Activated CD8-positive, alpha-beta memory T cell treated with anti-CD3 and anti-CD28 coated beads, Interleukin-2, amount 10 ng/mL, durations not matched to agents 7 days and 5 days (primary cell): ENCODE data around the gene SDR42E2. TPM values are rescaled to one million over a fixed set of nuclear protein-coding genes. Genes with fewer than 3 reads are reported as not detected.
"Not testable (repeated sequence)": the region's sequence is repeated elsewhere in the genome, so short reads cannot be mapped to it uniquely, and the experiment has no call there.

Experiments used
- ATAC-seq: fragments of 150-1000 bp; cut with Tn5 transposase; one replicate; pipeline ENCODE4 v1.10.0; 2021; ENCODE audit warnings: moderate library complexity
- CTCF ChIA-PET: fragments of 350-600 bp; sonication (Branson Sonifier 250); formaldehyde crosslinking; loops from one replicate; lab custom pipeline; 2021; ENCODE audit warnings: antibody characterized with exemption; lab: Charles Lee
- DNase-seq: peaks from one replicate; pipeline ENCODE4 v3.0.0-alpha.2; 2020
- H3K27ac Mint-ChIP-seq: one replicate; pipeline ENCODE4 v1.8.0; 2021; ENCODE audit warnings: mild to moderate bottlenecking, mixed read lengths
- H3K27me3 Mint-ChIP-seq: one replicate; pipeline ENCODE4 v1.8.0; 2021; ENCODE audit warnings: mixed read lengths
- H3K36me3 Mint-ChIP-seq: one replicate; pipeline ENCODE4 v1.8.0; 2021; ENCODE audit warnings: mild to moderate bottlenecking, mixed read lengths
- H3K4me1 Mint-ChIP-seq: one replicate; pipeline ENCODE4 v1.8.0; 2021; ENCODE audit warnings: mixed read lengths
- H3K4me3 Mint-ChIP-seq: one replicate; pipeline ENCODE4 v1.8.0; 2021; ENCODE audit warnings: mild to moderate bottlenecking, moderate library complexity, mixed read lengths
- H3K9me3 Mint-ChIP-seq: one replicate; pipeline ENCODE4 v1.8.0; 2022; ENCODE audit warnings: low read depth, mixed read lengths
- total RNA-seq, 2 experiments: library from RNA; stranded (reverse); gene quantifications; one replicate each; pipeline ENCODE4 v1.2.3, GENCODE V29; 2021

The SDR42E2 gene
- total RNA-seq, 2 experiments from 2014 or later = 0.18 TPM; not detected in 1

DNA sequence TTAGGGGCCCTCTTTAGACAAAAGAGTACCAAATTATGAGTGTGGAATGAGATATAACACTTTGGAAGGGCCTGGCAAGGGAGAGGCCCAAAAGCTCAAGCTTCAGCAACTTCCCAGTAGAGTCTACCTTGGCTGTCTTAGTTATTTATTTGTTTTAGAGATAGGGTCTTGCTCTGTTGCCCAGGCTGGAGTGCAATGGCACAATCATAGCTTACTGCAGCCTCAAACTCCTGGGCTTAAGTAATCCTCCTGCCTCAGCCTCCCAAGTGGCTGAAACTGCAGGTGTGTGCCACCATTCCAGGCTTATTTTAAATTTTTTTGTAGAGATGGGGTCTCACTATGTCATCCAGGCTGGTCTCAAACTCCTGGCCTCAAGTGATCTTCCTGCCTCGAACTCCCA lies 10.3 kb downstream of the SDR42E2 start:
- H3K4me3 Mint-ChIP-seq, H3K4me1 Mint-ChIP-seq, ATAC-seq, H3K36me3 Mint-ChIP-seq, DNase-seq, H3K27me3 Mint-ChIP-seq, H3K9me3 Mint-ChIP-seq, H3K27ac Mint-ChIP-seq: not testable (repeated sequence)
- CTCF ChIA-PET = interaction anchor here (1.4 kb wide), 1 partner anchor 16 kb away, joined by 3 read pairs; no protein-coding TSS in a partner anchor

DNA sequence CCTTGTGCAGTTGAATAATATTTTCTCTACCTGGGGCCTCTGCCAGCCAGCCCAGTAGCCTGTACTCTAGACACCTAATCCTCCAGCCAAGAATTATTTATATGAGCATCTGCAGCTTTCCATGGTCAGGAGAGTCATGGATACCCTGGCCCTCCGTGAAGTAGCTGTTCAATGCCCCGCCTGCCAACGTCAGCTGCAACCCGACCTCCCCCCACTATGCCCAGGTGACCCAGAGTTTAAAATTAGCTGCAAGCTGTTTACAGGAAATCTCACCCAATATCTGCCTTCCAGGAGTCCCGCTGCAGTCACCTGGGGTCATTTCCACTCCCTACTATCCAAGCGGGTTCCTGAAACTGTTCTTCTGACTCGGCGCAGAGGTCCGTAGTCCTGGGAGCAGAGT lies 12.3 kb downstream of the SDR42E2 start:
- CTCF ChIA-PET = interaction anchor here (1.7 kb wide), 1 partner anchor 14 kb away, joined by 11 read pairs; no protein-coding TSS in a partner anchor
- DNase-seq (no peak), ATAC-seq (no peak)
- Mint-ChIP-seq H3K27ac (no peak overlapping the region), H3K36me3 (no peaks in the 10 kb centered on the region), H3K4me3 (no peak overlapping the region), H3K27me3 (no peaks in the 10 kb centered on the region), H3K4me1 (no peaks in the 10 kb centered on the region), H3K9me3 (no peaks in the 10 kb centered on the region)

GRCh38 chr16:22177968-22178930 lies 15.9 kb downstream of the SDR42E2 start:
- no peaks in the 10 kb centered on the region for H3K4me1 Mint-ChIP-seq
- H3K27ac Mint-ChIP-seq = no peak overlapping the region
- CTCF ChIA-PET = interaction anchor here (2.0 kb wide), 1 partner anchor 101 kb away, joined by 5 read pairs; no protein-coding TSS in a partner anchor
- peaks cover 5% of the 10 kb centered on the region for H3K27me3 Mint-ChIP-seq
- H3K4me3 Mint-ChIP-seq = no peak overlapping the region
- H3K9me3 Mint-ChIP-seq = no peaks in the 10 kb centered on the region
- ATAC-seq (no peak), DNase-seq (no peak)
- H3K36me3 Mint-ChIP-seq = no peaks in the 10 kb centered on the region

- ATAC-seq = no peak
- Mint-ChIP-seq H3K36me3 (no peaks in the 10 kb centered on the region), H3K27me3 (peaks cover 5% of the 10 kb centered on the region), H3K4me3 (no peak overlapping the region), H3K27ac (no peak overlapping the region), H3K4me1 (no peaks in the 10 kb centered on the region), H3K9me3 (no peaks in the 10 kb centered on the region)
- no peak for DNase-seq
- CTCF ChIA-PET = interaction anchor here (1.4 to 1.5 kb wide), 3 partner anchors 23 to 181 kb away, joined by 3 to 5 read pairs (median 3); no protein-coding TSS in a partner anchor
These were observed 19.1 kb downstream of the SDR42E2 start for GRCh38 chr16:22181426-22181825.

DNA sequence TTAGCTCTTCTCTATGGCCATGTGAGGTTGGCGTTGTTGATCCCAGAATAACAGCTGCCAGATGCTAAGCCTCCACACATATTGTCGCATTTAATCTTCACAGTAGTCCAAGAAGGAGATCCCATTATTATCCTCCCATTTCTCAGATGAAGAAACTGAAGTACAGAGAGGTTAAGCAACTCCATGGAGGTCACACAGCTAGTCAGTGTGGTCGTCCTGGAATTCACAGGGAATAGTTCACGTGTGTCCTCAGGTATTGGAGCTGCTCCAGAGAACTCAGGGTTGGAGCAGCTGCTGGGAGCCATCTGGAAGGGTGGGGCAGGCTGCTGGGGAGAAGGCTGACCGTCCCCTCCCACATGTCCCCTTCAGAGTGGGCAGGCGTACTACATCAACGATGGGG lies 19.5 kb downstream of the SDR42E2 start:
- no peaks in the 10 kb centered on the region for H3K4me1 Mint-ChIP-seq
- CTCF ChIA-PET = interaction anchor here (1.4 to 1.5 kb wide), 3 partner anchors 23 to 181 kb away, joined by 3 to 5 read pairs (median 3); no protein-coding TSS in a partner anchor

GRCh38 chr16:22183335-22183734 lies 21.0 kb downstream of the SDR42E2 start:
- no peak for DNase-seq
- H3K36me3 Mint-ChIP-seq = no peaks in the 10 kb centered on the region
- peaks cover 5% of the 10 kb centered on the region for H3K27me3 Mint-ChIP-seq
- no peaks in the 10 kb centered on the region for H3K9me3 Mint-ChIP-seq
- no peak overlapping the region for H3K4me3 Mint-ChIP-seq
- H3K27ac Mint-ChIP-seq = no peak overlapping the region
- CTCF ChIA-PET = interaction anchor here (1.5 kb wide), 1 partner anchor 84 kb away, joined by 3 read pairs; no protein-coding TSS in a partner anchor
- H3K4me1 Mint-ChIP-seq = peaks cover 4% of the 10 kb centered on the region
- ATAC-seq = no peak

More for the DNA sequence above, 19.5 kb downstream of the SDR42E2 start:
- H3K36me3 Mint-ChIP-seq = no peaks in the 10 kb centered on the region
- no peak for DNase-seq
- no peak overlapping the region for H3K27ac Mint-ChIP-seq
- H3K27me3 Mint-ChIP-seq = peaks cover 5% of the 10 kb centered on the region
- no peaks in the 10 kb centered on the region for H3K9me3 Mint-ChIP-seq
- H3K4me3 Mint-ChIP-seq = no peak overlapping the region
- no peak for ATAC-seq

DNA sequence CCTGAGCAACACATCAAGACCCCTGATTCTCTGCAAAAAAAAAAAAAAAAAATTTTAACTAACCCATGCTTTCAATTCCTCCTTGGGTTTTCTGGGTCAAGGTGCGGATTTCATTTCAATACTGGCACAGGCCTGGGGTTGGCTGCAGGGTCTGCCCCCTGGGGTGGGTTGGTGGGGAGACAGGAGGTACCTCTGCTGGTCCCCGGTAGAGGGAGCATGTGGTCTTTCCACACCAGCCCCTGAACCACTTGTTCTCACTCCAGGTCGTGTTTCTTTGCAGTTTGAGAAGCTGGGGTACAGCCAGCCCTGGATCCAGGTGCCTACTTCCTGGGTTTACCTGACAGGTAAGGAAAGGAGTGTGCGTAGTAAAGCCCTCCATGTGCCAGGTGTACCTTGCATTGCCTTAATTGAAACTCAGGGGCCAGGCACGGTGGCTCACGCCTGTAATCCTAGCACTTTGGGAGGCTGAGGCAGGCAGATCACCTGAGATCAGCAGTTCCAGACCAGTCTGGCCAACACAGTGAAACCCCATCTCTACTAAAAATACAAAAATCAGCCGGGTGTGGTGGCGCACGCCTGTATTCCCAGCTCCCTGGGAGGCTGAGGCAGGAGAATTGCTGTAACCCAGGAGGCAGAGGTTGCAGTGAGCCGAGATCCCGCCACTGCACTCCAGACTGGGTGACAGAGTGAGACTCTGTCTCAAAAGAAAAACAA lies 21.8 kb downstream of the SDR42E2 start:
- no peak overlapping the region for H3K27ac Mint-ChIP-seq
- peaks cover 5% of the 10 kb centered on the region for H3K27me3 Mint-ChIP-seq
- CTCF ChIA-PET = interaction anchor here (1.5 to 1.7 kb wide), 2 partner anchors 85 to 182 kb away, joined by 3 to 5 read pairs; no protein-coding TSS in a partner anchor
- no peak for DNase-seq
- no peak overlapping the region for H3K4me3 Mint-ChIP-seq
- peaks cover 11% of the 10 kb centered on the region for H3K4me1 Mint-ChIP-seq
- no peaks in the 10 kb centered on the region for H3K9me3 Mint-ChIP-seq
- no peaks in the 10 kb centered on the region for H3K36me3 Mint-ChIP-seq
- ATAC-seq = no peak

- DNase-seq (no peak), ATAC-seq (no peak)
- Mint-ChIP-seq H3K4me3 (no peak overlapping the region), H3K36me3 (no peaks in the 10 kb centered on the region), H3K27ac (no peak overlapping the region), H3K4me1 (peaks cover 16% of the 10 kb centered on the region), H3K27me3 (peaks cover 5% of the 10 kb centered on the region), H3K9me3 (no peaks in the 10 kb centered on the region)
- CTCF ChIA-PET = interaction anchor here (1.5 to 1.7 kb wide), 2 partner anchors 85 to 183 kb away, joined by 3 to 5 read pairs; no protein-coding TSS in a partner anchor
These were observed 22.3 kb downstream of the SDR42E2 start for GRCh38 chr16:22184615-22184968.

- Mint-ChIP-seq H3K4me1 (peaks cover 19% of the 10 kb centered on the region), H3K9me3 (no peaks in the 10 kb centered on the region), H3K27ac (no peak overlapping the region), H3K27me3 (no peaks in the 10 kb centered on the region), H3K36me3 (no peaks in the 10 kb centered on the region), H3K4me3 (no peak overlapping the region)
- DNase-seq (no peak), ATAC-seq (no peak)
- CTCF ChIA-PET = interaction anchor here (1.6 to 4.9 kb wide), 4 partner anchors 87 to 188 kb away, joined by 5 to 102 read pairs (median 36); partner anchors contain the start of genes MOSMO and PDZD9
These were observed 24.2 kb downstream of the SDR42E2 start for GRCh38 chr16:22186517-22186916.

DNA sequence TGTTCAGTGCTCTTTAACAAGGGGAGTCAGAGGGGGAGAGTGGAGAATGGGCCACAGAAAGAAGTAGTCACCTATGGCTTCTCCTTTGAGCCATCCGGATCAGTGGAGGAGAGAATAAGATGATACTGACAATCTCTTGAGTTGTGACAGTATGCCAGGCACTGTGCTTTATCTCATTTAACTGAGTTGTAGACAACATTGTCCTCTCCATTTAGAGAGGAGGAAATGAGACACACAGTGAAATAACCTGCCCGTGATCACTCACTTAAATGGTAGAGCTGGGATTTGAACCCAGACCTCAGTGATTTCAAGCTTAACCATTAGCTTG lies 25.9 kb downstream of the SDR42E2 start:
- CTCF ChIA-PET = interaction anchor here (0.5 to 13.1 kb wide), 30 partner anchors 10 to 543 kb away, joined by 3 to 204 read pairs (median 6); partner anchors contain the start of genes EEF2K, MOSMO, PDZD9 and POLR3E
- Mint-ChIP-seq H3K27me3 (no peaks in the 10 kb centered on the region), H3K4me3 (no peak overlapping the region)

DNA sequence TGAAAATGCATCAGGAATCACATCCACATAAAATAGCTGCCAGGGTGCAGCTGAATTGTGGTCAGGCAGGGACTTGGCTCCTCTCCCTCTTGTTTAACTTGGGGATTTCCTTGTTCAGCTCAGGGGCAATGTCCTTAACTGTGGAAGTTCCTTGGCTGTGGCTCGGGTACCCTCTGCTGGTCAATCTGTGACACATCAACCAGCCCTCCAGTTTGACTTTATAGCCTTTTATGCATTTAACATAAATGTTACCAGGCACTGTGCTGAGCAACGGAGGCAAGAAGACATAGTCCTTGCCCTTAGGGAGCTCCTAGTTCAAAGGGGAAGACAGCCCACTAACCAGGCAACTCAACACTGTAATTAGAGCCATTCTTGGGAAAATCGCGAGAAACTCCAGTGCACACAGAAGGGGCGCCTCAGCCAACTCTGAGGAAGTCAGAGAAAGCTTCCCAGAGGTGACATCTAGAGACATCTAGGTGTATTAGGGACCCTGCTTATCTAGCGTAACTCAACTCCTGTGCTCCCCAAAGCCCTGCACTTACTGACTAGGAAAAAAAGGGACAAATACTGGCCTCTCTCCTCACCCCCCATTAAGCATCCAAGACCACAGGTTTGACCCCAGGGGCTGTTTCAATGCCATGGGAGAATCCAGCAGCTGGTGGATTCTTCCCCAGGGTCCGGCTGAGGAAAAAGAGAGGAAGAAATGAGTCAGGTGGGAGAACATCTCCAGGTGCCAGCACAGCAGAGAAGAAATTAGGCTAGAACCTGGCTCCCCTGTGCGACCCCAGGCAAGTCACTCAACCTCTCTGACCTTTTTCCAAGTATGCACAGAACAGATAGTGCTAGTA lies 26.5 kb downstream of the SDR42E2 start:
- CTCF ChIA-PET = interaction anchor here (0.5 to 13.1 kb wide), 34 partner anchors 9 to 543 kb away, joined by 3 to 204 read pairs (median 4); partner anchors contain the start of genes EEF2K, MOSMO, PDZD9 and POLR3E
- H3K9me3 Mint-ChIP-seq = no peaks in the 10 kb centered on the region
- H3K4me1 Mint-ChIP-seq = peaks cover 37% of the 10 kb centered on the region
- H3K27me3 Mint-ChIP-seq = no peaks in the 10 kb centered on the region
- DNase-seq (peak; percentile 80), ATAC-seq (no peak)
- peak overlapping the region; percentile 98 for H3K27ac Mint-ChIP-seq
- peak overlapping the region; percentile 86 for H3K4me3 Mint-ChIP-seq
- H3K36me3 Mint-ChIP-seq = no peaks in the 10 kb centered on the region

More for the DNA sequence above, 25.9 kb downstream of the SDR42E2 start:
- Mint-ChIP-seq H3K36me3 (no peaks in the 10 kb centered on the region), H3K27ac (no peak overlapping the region), H3K4me1 (peaks cover 32% of the 10 kb centered on the region), H3K9me3 (no peaks in the 10 kb centered on the region)
- ATAC-seq (no peak), DNase-seq (no peak)

- DNase-seq (peak; percentile 63), ATAC-seq (no peak)
- Mint-ChIP-seq H3K27me3 (no peaks in the 10 kb centered on the region), H3K36me3 (no peaks in the 10 kb centered on the region), H3K4me3 (peak overlapping the region; percentile 86), H3K9me3 (no peaks in the 10 kb centered on the region), H3K4me1 (peaks cover 41% of the 10 kb centered on the region), H3K27ac (peak overlapping the region; percentile 98)
- CTCF ChIA-PET = interaction anchor here (0.8 to 13.1 kb wide), 21 partner anchors 9 to 533 kb away, joined by 3 to 204 read pairs (median 8); partner anchors contain the start of genes EEF2K, MOSMO, PDZD9 and POLR3E
These were observed 27.3 kb downstream of the SDR42E2 start for GRCh38 chr16:22189473-22190080.
